GM12878 (cell line): ENCODE measurements around the gene ZNF670. TPM values are rescaled to one million over a fixed set of nuclear protein-coding genes. Genes with fewer than 3 reads are reported as not detected.

Source experiments
- ATAC-seq: fragments of 200-7000 bp; cut with Tn5 transposase; 3 replicates; pipeline ENCODE4 v1.9.1; 2020; ENCODE audit warnings: mild to moderate bottlenecking, moderate library complexity
- BruUV-seq: library from RNA; stranded (reverse); fragments of 400-500 nt; replicated peaks from 2 replicates; lab custom pipeline; 2021; lab: Mats Ljungman, UMichigan
- CTCF ChIA-PET: fragments of 300-600 bp; sonication (Branson Sonifier 250); formaldehyde crosslinking; extraction: SDS; loops from one replicate; lab custom pipeline; 2021; ENCODE audit warnings: inconsistent platforms; lab: Yijun Ruan, JAX
- POLR2A ChIA-PET: fragments of 350-600 bp; formaldehyde crosslinking; extraction: SDS; loops from one replicate; lab custom pipeline; 2021; ENCODE audit warnings: inconsistent platforms; lab: Charles Lee
- RAD21 ChIA-PET: fragments of 300-600 bp; sonication (Branson Sonifier 250); formaldehyde crosslinking; loops from one replicate; lab custom pipeline; 2023; ENCODE audit warnings: antibody characterized with exemption; ENCODE audit not compliant: unreplicated experiment; lab: Charles Lee
- SMC1A ChIA-PET: fragments of 300-600 bp; sonication (Branson Sonifier 250); formaldehyde crosslinking; loops from one replicate; lab custom pipeline; 2023; ENCODE audit not compliant: unreplicated experiment, uncharacterized antibody; lab: Charles Lee
- DNase-seq: peaks from one replicate; pipeline ENCODE4 v3.0.0-alpha.2; 2011; ENCODE audit warnings: low read depth, low spot score
- FAIRE-seq: peaks from 3 replicates; lab custom pipeline; 2011; peaks lifted over from hg19 to GRCh38; lab: Jason Lieb, UNC
- H2AFZ ChIP-seq: 2 replicates; pipeline ENCODE4 v1.6.0; 2011; ENCODE audit warnings: low read depth, low read length, control low read depth; ENCODE audit not compliant: control insufficient read depth
- H3K27ac ChIP-seq: 2 replicates; pipeline ENCODE4 v1.5.1; 2011; ENCODE audit warnings: control low read depth; ENCODE audit not compliant: control insufficient read depth, insufficient read depth
- H3K27me3 ChIP-seq, 2 experiments: replicated peaks in 1 of 2; 2 replicates each; pipeline versions ENCODE4 v1.6.0 to v1.6.1; 2011; ENCODE audit warnings: low read length in 1 of 2; ENCODE audit not compliant: control insufficient read depth in 2 of 2, insufficient read depth in 2 of 2
- H3K36me3 ChIP-seq, 2 experiments: 2 replicates each; pipeline ENCODE4 v1.5.1; 2011; ENCODE audit warnings: low read length in 1 of 2; ENCODE audit not compliant: control insufficient read depth in 2 of 2, insufficient read depth in 2 of 2
- H3K4me1 ChIP-seq: 2 replicates; pipeline ENCODE4 v1.6.1; 2011; ENCODE audit warnings: mild to moderate bottlenecking, low read length, moderate library complexity, mixed read lengths; ENCODE audit not compliant: control insufficient read depth, insufficient read depth
- H3K4me2 ChIP-seq: 2 replicates; pipeline ENCODE4 v1.6.0; 2011; ENCODE audit warnings: control low read depth; ENCODE audit not compliant: control insufficient read depth, insufficient read depth
- H3K4me3 ChIP-seq: fragments of 200-600 bp; sonication (generic); 2 replicates; pipeline ENCODE4 v1.5.1; 2016
- H3K79me2 ChIP-seq: 2 replicates; pipeline ENCODE4 v1.6.0; 2011; ENCODE audit warnings: low read length; ENCODE audit not compliant: control insufficient read depth, insufficient read depth
- H3K9ac ChIP-seq: 2 replicates; pipeline ENCODE4 v1.8.0; 2011; ENCODE audit warnings: low read length, control low read depth, mixed read lengths; ENCODE audit not compliant: control insufficient read depth, insufficient read depth
- H3K9me3 ChIP-seq: replicated peaks from 3 replicates; pipeline ENCODE4 v1.5.1; 2011; ENCODE audit warnings: mild to moderate bottlenecking, low read length; ENCODE audit not compliant: control insufficient read depth, insufficient read depth
- H4K20me1 ChIP-seq: 2 replicates; pipeline ENCODE4 v1.6.0; 2011; ENCODE audit not compliant: control insufficient read depth, insufficient read depth
- ATF7 ChIP-seq: fragments of 450-650 bp; IDR thresholded peaks from 2 replicates; pipeline ENCODE4 v1.6.1; 2016; ENCODE audit warnings: low read depth, mild to moderate bottlenecking
- CUX1 ChIP-seq: IDR thresholded peaks from 2 replicates; pipeline ENCODE4 v1.6.1; 2012; ENCODE audit warnings: improper control_type of control experiment, low read depth, low read length; ENCODE audit not compliant: insufficient replicate concordance
- HDAC6 ChIP-seq: fragments of 200-600 bp; sonication (generic); IDR thresholded peaks from one replicate; pipeline ENCODE4 v1.8.0; 2017; ENCODE audit warnings: antibody characterized with exemption; ENCODE audit not compliant: unreplicated experiment
- KDM1A ChIP-seq: fragments of 200-600 bp; sonication (generic); IDR thresholded peaks from 2 replicates; pipeline ENCODE4 v1.6.1; 2016; ENCODE audit warnings: borderline replicate concordance
- MXI1 ChIP-seq: fragments of 150-350 bp; IDR thresholded peaks from 2 replicates; pipeline ENCODE4 v1.6.1; 2011; ENCODE audit warnings: low read depth, mild to moderate bottlenecking, inconsistent platforms, low read length, improper control_type of control experiment
- NFIC ChIP-seq: IDR thresholded peaks from 2 replicates; pipeline ENCODE4 v1.6.1; 2012; ENCODE audit warnings: low read depth, mild to moderate bottlenecking, inconsistent platforms, low read length, moderate library complexity
- SMC3 ChIP-seq: IDR thresholded peaks from 2 replicates; pipeline ENCODE4 v1.6.1; 2011; ENCODE audit warnings: low read length, improper control_type of control experiment, borderline replicate concordance
- SPI1 ChIP-seq: IDR thresholded peaks from 2 replicates; pipeline ENCODE4 v1.6.1; 2011; ENCODE audit warnings: low read depth, mild to moderate bottlenecking, low read length, moderate library complexity, borderline replicate concordance; ENCODE audit not compliant: insufficient read depth
- SUZ12 ChIP-seq: fragments of 200-600 bp; sonication (generic); IDR thresholded peaks from one replicate; pipeline ENCODE4 v1.6.1; 2018; ENCODE audit warnings: antibody characterized with exemption, mild to moderate bottlenecking; ENCODE audit not compliant: unreplicated experiment
- TAF1 ChIP-seq: IDR thresholded peaks from 2 replicates; pipeline ENCODE4 v1.6.1; 2011; ENCODE audit warnings: mild to moderate bottlenecking, low read depth, low read length, borderline replicate concordance
- ZNF384 ChIP-seq: IDR thresholded peaks from 2 replicates; pipeline ENCODE4 v1.6.1; 2012; ENCODE audit warnings: low read depth, mild to moderate bottlenecking, low read length, improper control_type of control experiment, borderline replicate concordance
- ZNF592 ChIP-seq: fragments of 450-650 bp; IDR thresholded peaks from 2 replicates; pipeline ENCODE4 v1.6.1; 2017; ENCODE audit warnings: mild to moderate bottlenecking, moderate library complexity
- ZNF622 ChIP-seq: fragments of 450-650 bp; IDR thresholded peaks from 2 replicates; pipeline ENCODE4 v1.6.1; 2017; ENCODE audit warnings: mild to moderate bottlenecking, inconsistent platforms
- WGBS: methylation state at CpG from one replicate; pipeline ENCODE4 v1.1.6; 2016; ENCODE audit warnings: low lambda C conversion rate; ENCODE audit not compliant: insufficient replicate concordance, insufficient coverage; ENCODE audit errors: missing lambda C conversion rate; 5-methylcytosine and 5-hydroxymethylcytosine counted together
- in situ Hi-C: fragments of 300-500 bp; cut with MboI; formaldehyde crosslinking; loops from 9 replicates; pipeline ENCODE4 v1.14.3; 2018; ENCODE audit warnings: mixed read lengths
- intact Hi-C: fragments of 100-400 bp; cut with micrococcal nuclease; formaldehyde crosslinking; loops from one replicate; pipeline ENCODE4 v1.14.2; 2022; ENCODE audit not compliant: unreplicated experiment
- polyA plus RNA-seq, 11 experiments: library from polyadenylated mRNA; depleted of rRNA in 4 of 11; unstranded in 6 of 11; stranded (reverse) in 5 of 11; fragments of >200 nt; fragmentation: Nextera tagmentation in 4 of 11; fragmentation: Illumina TruSeq in 1 of 11; extraction: Ambion mirVana in 4 of 11; extraction: Trizol in 1 of 11; gene quantifications; 1 replicate in 1 of 11; 2 replicates in 10 of 11; pipeline versions ENCODE4 v1.2.1 to v1.2.3, GENCODE V29; 2011 to 2016; ENCODE audit warnings: inconsistent platforms in 2 of 11, missing spikeins in 2 of 11, low read depth in 1 of 11
- total RNA-seq, 4 experiments: library from RNA; depleted of rRNA in 3 of 4; stranded (reverse); fragments of >200 nt in 3 of 4; fragmentation: Illumina TruSeq in 1 of 4; extraction: Trizol in 1 of 4; gene quantifications; 2 replicates each; pipeline versions ENCODE4 v1.2.1 to v1.2.3, GENCODE V29; 2013 to 2021
- TF ChIP-seq, protein P1 (sequence below): IDR thresholded peaks from 2 replicates; pipeline ENCODE4 v1.6.1; 2011; ENCODE audit warnings: mild to moderate bottlenecking, low read depth, low read length, moderate library complexity; ENCODE audit not compliant: insufficient replicate concordance

ZNF670 gene
- total and polyA plus RNA-seq, 10 of the 15 experiments (the other 5 are each of a cell fraction or from before 2014, with no cell fraction given), result 3.0 to 9.0 (median 5.3) TPM

DNA sequence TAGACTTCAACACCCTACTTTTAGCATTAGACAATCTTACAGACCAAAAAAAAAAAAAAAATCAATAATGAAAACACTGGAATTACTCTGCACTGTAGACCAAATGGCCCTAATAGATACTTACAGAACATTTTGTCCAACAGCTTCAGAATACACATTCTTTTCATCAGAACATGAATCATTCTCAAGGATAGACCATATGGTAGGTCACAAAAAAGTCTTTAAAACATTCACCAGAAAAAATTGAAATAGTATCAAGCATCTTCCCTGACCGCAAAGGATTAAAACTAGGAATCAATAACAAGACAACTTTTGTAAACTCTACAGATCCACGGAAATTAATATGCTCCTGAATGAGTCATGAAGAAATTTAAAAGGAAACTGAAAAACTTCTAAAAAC, 22.5 kb downstream of the ZNF670 start:
- H3K4me1 ChIP-seq, result no peaks in the 10 kb centered on the region
- H3K4me2 ChIP-seq, result no peak overlapping the region
- no peaks in the 10 kb centered on the region for H3K36me3 ChIP-seq
- ChIA-PET CTCF (no interaction called here), RAD21 (no interaction called here), SMC1A (interaction anchor here (0.7 to 1.1 kb wide), 2 partner anchors 13 to 56 kb away, joined by 3 to 4 read pairs; no protein-coding TSS in a partner anchor), POLR2A (no interaction called here)
- BruUV-seq, result no TSS peak
- in situ Hi-C loops (no loop called here), intact Hi-C loops (no loop called here)
- DNase-seq (no peak), FAIRE-seq (no peak), ATAC-seq (no peak)
- no peak overlapping the region for H3K27ac ChIP-seq
- no peak overlapping the region for H2AFZ ChIP-seq
- no peak overlapping the region for H3K9ac ChIP-seq
- no peaks in the 10 kb centered on the region for H3K27me3 ChIP-seq
- H4K20me1 ChIP-seq, result no peaks in the 10 kb centered on the region
- no peak overlapping the region for H3K4me3 ChIP-seq
- H3K9me3 ChIP-seq, result peaks cover 10% of the 10 kb centered on the region
- WGBS, result 91% methylated on average over 2 of the region's 2 CpGs
- H3K79me2 ChIP-seq, result no peaks in the 10 kb centered on the region
- no peak for TF ChIP-seq HDAC6
- no peak for TF ChIP-seq ZNF592
- no peak for TF ChIP-seq CUX1
- no peak for TF ChIP-seq NFIC
- no peak for TF ChIP-seq SMC3
- no peak for TF ChIP-seq MXI1
- no peak for TF ChIP-seq ZNF384
- no peak for TF ChIP-seq ATF7
- TF ChIP-seq SUZ12, result no peak
- TF ChIP-seq, protein P1, sequence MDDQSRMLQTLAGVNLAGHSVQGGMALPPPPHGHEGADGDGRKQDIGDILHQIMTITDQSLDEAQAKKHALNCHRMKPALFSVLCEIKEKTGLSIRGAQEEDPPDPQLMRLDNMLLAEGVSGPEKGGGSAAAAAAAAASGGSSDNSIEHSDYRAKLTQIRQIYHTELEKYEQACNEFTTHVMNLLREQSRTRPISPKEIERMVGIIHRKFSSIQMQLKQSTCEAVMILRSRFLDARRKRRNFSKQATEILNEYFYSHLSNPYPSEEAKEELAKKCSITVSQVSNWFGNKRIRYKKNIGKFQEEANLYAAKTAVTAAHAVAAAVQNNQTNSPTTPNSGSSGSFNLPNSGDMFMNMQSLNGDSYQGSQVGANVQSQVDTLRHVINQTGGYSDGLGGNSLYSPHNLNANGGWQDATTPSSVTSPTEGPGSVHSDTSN, result no peak
- no peak for TF ChIP-seq KDM1A
- no peak for TF ChIP-seq TAF1
- TF ChIP-seq ZNF622, result no peak
- no peak for TF ChIP-seq SPI1
